SK-N-SH (cell line): Measurements from ENCODE around the gene TP53AIP1.

ENCODE experiments used
- FOXJ3 ChIP-seq: sonication (generic); formaldehyde crosslinking; IDR thresholded peaks from 2 replicates; pipeline ENCODE4 v1.5.1; 2020; ENCODE audit warnings: mild to moderate bottlenecking, missing genetic modification reagents
- YY1 ChIP-seq: IDR thresholded peaks from 2 replicates; pipeline ENCODE4 v1.4.0; 2012; ENCODE audit warnings: low read depth, mild to moderate bottlenecking
- TF ChIP-seq, protein P1 (sequence below): fragments of 150-350 bp; IDR thresholded peaks from 2 replicates; pipeline ENCODE4 v1.6.1; 2017; ENCODE audit warnings: antibody characterized with exemption, low read length, low read depth, borderline replicate concordance

DNA sequence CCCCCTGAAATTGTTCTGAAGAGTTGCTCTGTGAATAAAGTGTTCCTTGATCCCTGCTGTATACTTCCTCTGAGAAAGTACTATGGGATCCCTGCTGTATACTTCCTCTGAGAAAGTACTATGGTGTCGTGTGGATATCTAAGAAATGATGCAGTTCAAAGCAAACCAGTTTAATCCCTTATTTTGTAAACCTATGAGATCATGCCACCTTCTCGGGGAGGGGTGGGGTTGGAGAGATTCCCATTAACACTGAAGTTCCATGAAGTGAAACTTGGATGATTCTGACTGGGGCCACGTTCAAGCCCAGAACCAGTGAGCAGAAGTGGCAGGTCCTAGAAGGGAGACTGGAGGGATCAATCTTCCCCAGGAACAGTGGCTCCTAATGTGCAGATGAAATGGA, 13.0 kb upstream of the TP53AIP1 start:
- TF ChIP-seq FOXJ3 = no peak
- TF ChIP-seq, protein P1, sequence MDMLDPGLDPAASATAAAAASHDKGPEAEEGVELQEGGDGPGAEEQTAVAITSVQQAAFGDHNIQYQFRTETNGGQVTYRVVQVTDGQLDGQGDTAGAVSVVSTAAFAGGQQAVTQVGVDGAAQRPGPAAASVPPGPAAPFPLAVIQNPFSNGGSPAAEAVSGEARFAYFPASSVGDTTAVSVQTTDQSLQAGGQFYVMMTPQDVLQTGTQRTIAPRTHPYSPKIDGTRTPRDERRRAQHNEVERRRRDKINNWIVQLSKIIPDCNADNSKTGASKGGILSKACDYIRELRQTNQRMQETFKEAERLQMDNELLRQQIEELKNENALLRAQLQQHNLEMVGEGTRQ = no peak
- TF ChIP-seq YY1 = no peak
